Measurements from ENCODE around the gene SCGB1D4. TPM values are rescaled to one million over a fixed set of nuclear protein-coding genes. Genes with fewer than 3 reads are reported as not detected.

SCGB1D4 gene
- total and polyA plus RNA-seq, 2 of the 4 experiments (the other 2 are of a cell fraction): not detected

- intact Hi-C loops (cut with micrococcal nuclease): no loop called here
Observed at GRCh38 chr11:62295504-62295903, 3.4 kb downstream of the SCGB1D4 start.

More at GRCh38 chr11:62295504-62295903, 3.4 kb downstream of the SCGB1D4 start:
- Histone ChIP-seq H3K9me1 (ENCODE audit: insufficient read depth, low read length) (0 out of 2 replicates have a peak, but pooled peaks cover 3% of the 10 kb centered on the region), H3K14ac (replicated peaks; ENCODE audit: low read depth, low read length) (no peak overlapping the region), H4K5ac (ENCODE audit: low read depth, low read length) (no peak overlapping the region), H3K27me3 (ENCODE audit: control insufficient read depth, insufficient read depth, low read length) (peaks cover 3% of the 10 kb centered on the region; the same call in 1 of the 2 replicates), H2AK5ac (ENCODE audit: low read depth, low read length) (no peak overlapping the region), H4K8ac (ENCODE audit: low read depth in 2 of 2, low read length in 2 of 2) (no peak overlapping the region), H3K56ac (ENCODE audit: extremely low read depth, insufficient read depth, low read length) (no peak overlapping the region), H2BK20ac (ENCODE audit: low read depth, low read length) (no peak overlapping the region), H2AK9ac (replicated peaks; ENCODE audit: low read depth, low read length, poor library complexity) (no peak overlapping the region), H3K9me3 (ENCODE audit: control insufficient read depth, insufficient read depth, low read length) (no peaks in the 10 kb centered on the region), H3K79me1 (ENCODE audit: low read depth in 1 of 2, low read length in 2 of 2) (no peaks in the 10 kb centered on the region), H2AFZ (replicated peaks; ENCODE audit: low read length, poor library complexity) (no peak overlapping the region), H4K20me1 (ENCODE audit: insufficient read depth, low read length) (no peaks in the 10 kb centered on the region), H3K18ac (ENCODE audit: low read depth, low read length) (no peak overlapping the region), H3K4ac (ENCODE audit: low read depth, low read length) (no peak overlapping the region), H2BK5ac (ENCODE audit: low read depth, low read length, poor library complexity, severe bottlenecking) (no peak overlapping the region), H3K4me1 (ENCODE audit: control insufficient read depth, insufficient read depth, low read length) (no peaks in the 10 kb centered on the region), H3K4me3 (ENCODE audit: insufficient read depth, low read depth, low read length) (no peak overlapping the region), H2BK15ac (ENCODE audit: low read depth, low read length) (no peak overlapping the region), H3K36me3 (ENCODE audit: control insufficient read depth, insufficient read depth, low read length) (no peaks in the 10 kb centered on the region), H3K4me2 (ENCODE audit: low read depth, low read length) (no peak overlapping the region), H2BK120ac (ENCODE audit: low read depth, low read length) (no peak overlapping the region), H3K23ac (ENCODE audit: low read depth, low read length) (no peak overlapping the region), H3K27ac (ENCODE audit: insufficient read depth, low read length) (no peak overlapping the region), H3K9ac (ENCODE audit: low read depth, low read length) (no peak overlapping the region), H4K91ac (ENCODE audit: insufficient read depth, low read depth, low read length) (no peak overlapping the region)
- WGBS, 2 experiments (ENCODE audit: extremely low coverage in 2 of 2, insufficient read length in 1 of 2): 25% methylated on average over 1 of the region's 2 CpGs; no CpG with 5 or more reads in 1 of the 2 experiments
- ATAC-seq (ENCODE audit: low read depth): peak; percentile 88
- peak; percentile 30 for DNase-seq
- CTCF ChIA-PET: no interaction called here
- TF ChIP-seq MAZ (IDR thresholded peaks at IDR 0.05; ENCODE audit: borderline replicate concordance, low read depth, low read length) (no peak), SMC3 (IDR thresholded peaks at IDR 0.05; ENCODE audit: low read depth, low read length) (no peak), BHLHE40 (IDR thresholded peaks at IDR 0.05; ENCODE audit: low read depth, low read length) (no peak), ELK1 (IDR thresholded peaks at IDR 0.05; ENCODE audit: borderline replicate concordance, low read depth, low read length) (no peak), MAFK (IDR thresholded peaks at IDR 0.05; ENCODE audit: low read depth, low read length) (no peak), RFX5 (IDR thresholded peaks at IDR 0.05; ENCODE audit: low read depth, low read length) (no peak), CEBPB (IDR thresholded peaks at IDR 0.05; ENCODE audit: low read depth, low read length) (no peak), CHD1 (IDR thresholded peaks at IDR 0.05; ENCODE audit: low read depth, low read length) (no peak), NFE2L2 (IDR thresholded peaks at IDR 0.05; ENCODE audit: low read depth, low read length) (no peak), USF2 (IDR thresholded peaks at IDR 0.05; ENCODE audit: low read depth, low read length) (no peak), RCOR1 (IDR thresholded peaks at IDR 0.05; ENCODE audit: insufficient replicate concordance, low read length) (no peak), CTCF (conservative IDR thresholded peaks at IDR 0.05; ENCODE audit: low read depth, low read length) (no peak), POLR2A (IDR thresholded peaks at IDR 0.05; ENCODE audit: low read depth, low read length) (no peak)
- dilution Hi-C loops (cut with HindIII; ENCODE audit: low sequenced_read_pairs, unreplicated experiment): no loop called here
- BruUV-seq (replicated peaks): no TSS peak
- POLR2A ChIA-PET (ENCODE audit: unreplicated experiment): no interaction called here
- in situ Hi-C loops (cut with MboI; ENCODE audit: low sequenced_read_pairs): no loop called here
